ENCODE results near the gene MED1.

The MED1 gene

DNA sequence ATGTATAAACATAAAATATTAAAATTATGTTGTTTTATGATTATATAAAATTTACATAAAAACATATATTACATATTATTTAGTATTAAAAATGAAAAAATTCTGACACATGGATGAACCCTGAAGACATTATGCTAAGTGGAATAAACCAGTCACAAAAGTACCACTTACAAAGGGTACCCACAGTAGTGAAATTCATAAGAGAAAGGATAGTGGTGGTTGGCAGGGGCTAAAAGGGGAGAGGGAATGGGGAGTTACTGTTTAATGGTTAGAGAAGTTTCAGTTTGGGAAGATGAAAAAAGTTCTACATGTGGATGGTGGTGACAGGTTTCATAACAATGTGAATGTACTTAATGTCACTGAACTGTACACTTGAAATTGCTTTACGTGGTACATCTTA lies 91.1 kb downstream of the MED1 start:
- DNase-seq, result no peak

DNA sequence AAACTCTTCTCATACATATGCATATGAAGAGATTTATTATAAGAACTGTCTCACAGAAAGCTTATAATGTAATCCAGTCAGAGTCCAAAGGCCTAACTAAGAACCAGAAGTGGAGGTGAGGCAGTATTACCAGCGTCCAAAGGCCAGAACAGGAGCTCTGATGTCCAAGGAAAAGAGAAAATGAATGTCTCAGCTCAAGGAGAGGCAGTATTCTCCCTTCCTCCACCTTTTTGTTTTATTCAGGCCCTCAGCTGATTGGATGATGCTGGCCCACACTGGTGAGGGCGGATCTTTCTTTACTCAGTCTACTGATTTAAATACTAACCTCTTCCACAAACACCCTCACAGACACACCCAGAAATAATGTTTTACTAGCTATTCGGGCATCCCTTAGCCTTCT lies 93.1 kb downstream of the MED1 start:
- DNase-seq, result no peak

DNA sequence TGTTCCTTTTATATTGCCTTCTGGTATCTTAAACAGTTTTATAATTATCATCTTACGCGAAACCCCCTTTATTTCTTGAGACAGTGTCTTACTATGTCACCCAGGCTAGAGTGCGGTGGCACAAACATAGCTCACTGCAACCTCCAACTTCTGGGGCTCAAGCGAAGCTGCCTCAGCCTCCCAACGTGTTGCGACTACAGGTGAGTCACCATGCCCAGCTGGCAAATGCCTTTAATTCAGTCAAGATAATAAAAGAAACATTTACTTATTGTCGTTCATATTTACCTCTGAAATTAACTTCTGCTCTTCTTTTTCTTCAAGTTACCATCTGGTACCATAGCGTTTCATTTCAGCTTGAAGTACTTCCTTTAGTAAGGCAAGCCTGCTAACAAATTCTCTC lies 93.6 kb downstream of the MED1 start:
- DNase-seq, result no peak

Measured in activated T-cell treated with anti-CD3 and anti-CD28 coated beads, Interleukin-2, amount 50 U/mL, for 48 hours (primary cell).